HG02943 (cell line): ENCODE data around the gene CD81.
A peak's percentile ranks its signal among the peaks of the same experiment; 100 is the strongest.
"Not testable (repeated sequence)": the region's sequence is repeated elsewhere in the genome, so short reads cannot be mapped to it uniquely, and the experiment has no call there.

Source experiments
- ATAC-seq: cut with Tn5 transposase; IDR thresholded peaks from one replicate; pipeline ENCODE4 v1.9.1; 2021; ENCODE audit warnings: mild to moderate bottlenecking, low read depth, moderate library complexity; ENCODE audit not compliant: unreplicated experiment

The CD81 gene

DNA sequence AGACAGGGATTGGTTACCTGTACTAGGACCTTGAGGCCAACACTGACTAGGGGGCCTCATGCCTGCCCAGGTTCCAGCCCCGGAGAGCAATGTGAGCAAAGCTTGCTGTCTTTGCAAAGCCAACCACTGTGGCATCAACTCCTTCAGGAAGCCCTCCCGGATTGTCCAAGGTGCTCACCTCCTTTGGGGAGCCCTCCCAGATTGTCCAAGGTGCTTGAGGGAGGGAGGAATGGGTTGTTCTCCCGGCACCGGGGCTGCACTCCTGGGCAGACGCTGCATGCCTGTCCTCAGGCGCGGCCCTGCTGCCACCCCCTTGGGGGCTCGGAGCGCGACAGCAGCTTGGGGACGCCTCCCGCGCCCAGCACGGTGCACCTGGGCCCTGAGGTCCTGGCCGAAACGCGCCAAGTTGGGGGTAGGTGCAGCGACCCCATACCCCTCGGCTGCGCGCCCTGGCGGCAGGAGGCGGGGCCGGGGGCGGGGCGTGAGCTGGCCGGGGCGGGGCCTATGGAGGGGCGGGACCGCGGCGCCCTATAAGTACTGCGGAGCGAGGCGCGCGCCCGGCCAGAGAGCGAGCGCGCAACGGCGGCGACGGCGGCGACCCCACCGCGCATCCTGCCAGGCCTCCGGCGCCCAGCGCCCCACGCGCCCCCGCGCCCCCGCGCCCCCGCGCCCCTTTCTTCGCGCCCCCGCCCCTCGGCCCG, at the start of gene CD81:
Gene CD81, plus strand, starts transcription at position 560 of the 701 bp plus-strand sequence. CDS start 240 bp downstream, outside the sequence.
- peak; percentile 45 for ATAC-seq

DNA sequence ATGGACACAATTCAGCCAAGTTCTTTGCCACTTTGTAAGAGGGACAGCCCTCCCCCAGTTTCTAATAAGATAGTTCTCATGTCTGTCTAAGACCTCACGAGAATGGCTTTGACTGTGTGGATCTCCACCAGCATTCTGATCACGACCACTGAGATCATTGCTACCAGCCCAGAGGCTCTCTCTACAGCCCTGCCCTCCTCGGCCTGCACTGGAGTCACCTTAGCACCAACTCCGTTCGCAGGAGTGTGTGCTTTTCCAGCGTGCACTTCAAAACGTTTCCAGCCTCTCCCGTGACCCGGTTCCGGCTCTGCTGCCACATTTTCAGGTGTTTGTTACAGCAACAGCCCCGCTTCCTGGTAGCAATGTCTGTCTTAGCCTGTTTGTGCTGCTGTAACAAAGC, 49.1 kb upstream of the CD81 start:
- ATAC-seq, result no peak

DNA sequence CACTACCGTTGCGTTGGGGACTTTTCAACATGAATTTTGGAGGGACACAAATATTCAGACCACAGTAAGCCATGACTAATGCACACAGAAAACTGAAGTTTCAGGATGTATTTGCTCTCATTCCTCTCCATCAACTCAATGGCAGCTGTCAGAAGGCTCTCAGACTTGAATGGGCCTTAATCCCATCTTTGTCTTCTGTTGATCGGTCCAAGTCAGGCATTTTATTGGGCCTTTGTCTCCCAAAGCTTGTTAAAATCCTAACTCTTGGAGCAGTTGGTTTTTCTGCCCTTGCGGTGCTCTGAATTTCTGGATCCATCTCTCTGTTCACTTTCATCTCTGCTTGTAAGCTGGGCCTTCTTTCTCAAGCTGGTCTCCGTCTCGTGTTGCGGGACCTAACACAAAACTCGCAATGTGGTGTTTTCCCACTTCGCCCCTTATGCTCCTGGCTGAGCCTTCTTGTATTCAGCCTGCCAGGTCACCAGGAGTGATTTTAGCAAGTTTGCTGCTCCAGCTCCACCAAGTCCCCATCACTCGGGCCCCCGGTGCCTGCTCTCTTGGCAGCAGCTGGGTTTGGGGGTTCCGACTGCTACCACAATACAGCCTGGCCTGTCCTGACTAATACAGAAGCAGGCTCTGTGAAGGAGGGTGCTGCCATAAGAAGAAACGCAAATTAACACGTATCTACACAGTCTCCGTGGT, 48.3 kb upstream of the CD81 start:
- ATAC-seq, result no peak

DNA sequence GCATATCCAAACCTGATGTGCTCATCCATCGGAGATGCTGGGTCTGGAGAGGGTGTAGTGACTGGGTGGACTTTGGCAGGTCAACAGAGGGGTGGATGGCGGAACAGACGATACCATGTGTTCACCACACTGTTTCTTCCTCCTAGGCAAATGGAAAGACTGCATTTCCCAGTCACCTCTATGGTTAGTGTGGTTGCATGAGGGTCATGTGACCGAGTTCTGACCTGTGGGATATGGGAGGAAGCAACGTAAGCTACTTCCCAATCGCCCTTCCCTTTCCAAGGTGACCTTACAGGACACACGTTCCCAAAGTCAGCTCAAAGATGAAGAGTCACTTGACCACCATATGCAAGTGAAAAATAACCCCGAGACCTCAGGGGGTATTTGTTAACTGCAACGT, 47.6 kb upstream of the CD81 start:
- ATAC-seq, result no peak

GRCh38 chr11:2330696-2331095, 46.4 kb upstream of the CD81 start:
- no peak for ATAC-seq

DNA sequence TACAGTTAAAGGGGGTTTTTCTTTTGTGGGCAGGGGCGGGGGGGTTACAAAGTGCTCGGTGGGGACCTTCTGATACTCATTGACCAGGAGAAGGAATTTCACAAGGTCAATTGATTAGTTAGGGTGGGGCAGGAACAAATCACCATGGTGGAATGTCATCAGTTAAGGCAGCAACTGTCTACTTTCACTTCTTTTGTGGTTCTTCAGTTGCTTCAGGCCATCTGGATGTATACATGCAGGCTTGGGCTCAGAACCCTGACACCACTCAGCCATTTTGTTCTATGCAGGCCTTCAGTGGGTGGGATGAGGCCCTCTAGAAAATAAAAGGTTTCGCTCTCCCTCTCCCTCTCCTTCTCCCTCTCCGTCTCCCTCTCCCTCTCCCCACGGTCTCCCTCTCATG, 45.7 kb upstream of the CD81 start:
- ATAC-seq, result no peak

DNA sequence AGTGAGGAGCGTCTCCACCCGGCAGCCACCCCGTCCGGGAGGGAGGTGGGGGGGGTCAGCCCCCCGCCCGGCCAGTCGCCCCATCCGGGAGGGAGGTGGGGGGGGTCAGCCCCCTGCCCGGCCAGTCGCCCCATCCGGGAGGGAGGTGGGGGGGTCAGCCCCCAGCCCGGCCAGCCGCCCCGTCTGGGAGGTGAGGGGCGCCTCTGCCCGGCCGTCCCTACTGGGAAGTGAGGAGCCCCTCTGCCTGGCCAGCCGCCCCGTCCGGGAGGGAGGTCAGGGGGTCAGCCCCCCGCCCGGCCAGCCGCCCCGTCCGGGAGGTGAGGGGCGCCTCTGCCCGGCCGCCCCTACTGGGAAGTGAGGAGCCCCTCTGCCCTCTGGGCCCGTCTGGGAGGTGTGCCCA, 44.5 kb upstream of the CD81 start:
- not testable (repeated sequence) for ATAC-seq

GRCh38 chr11:2333486-2334205, 43.5 kb upstream of the CD81 start:
- not testable (repeated sequence) for ATAC-seq

DNA sequence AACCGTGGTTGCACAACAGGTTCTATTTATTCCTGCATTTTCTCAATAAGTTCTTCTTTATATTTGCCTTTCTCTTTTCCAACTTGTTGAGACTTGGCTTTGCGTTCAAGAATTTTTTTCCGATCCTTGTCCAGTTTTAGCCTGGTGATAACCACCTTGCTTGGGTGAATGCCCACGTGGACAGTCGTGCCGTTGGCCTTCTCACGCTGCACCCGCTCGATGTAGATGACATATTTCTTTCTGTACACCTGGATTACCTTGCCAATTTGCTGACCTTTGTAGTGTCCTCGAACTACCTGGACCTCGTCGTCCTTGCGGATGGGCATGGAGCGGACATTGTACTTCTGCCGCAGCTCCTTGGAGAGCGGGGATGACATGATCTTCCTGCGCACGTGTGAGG, 41.8 kb upstream of the CD81 start:
- ATAC-seq, result not testable (repeated sequence)

DNA sequence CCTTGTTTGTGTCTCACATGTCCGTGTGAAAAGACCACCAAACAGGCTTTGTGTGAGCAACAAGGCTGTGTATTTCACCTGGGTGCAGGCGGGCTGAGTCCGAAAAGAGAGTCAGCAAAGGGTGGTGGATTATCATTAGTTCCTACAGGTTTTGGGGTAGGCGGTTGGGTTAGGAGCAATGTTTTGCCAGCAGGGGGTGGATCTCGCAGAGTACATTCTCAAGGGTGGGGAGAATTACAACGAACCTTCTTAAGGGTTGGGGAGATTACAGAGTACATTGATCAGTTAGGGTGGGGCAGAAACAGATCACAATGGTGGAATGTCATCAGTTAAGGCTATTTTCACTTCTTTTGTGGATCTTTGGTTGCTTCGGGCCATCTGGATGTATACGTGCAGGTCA, 38.4 kb upstream of the CD81 start:
- ATAC-seq, result not testable (repeated sequence)

GRCh38 chr11:2342557-2342956, 34.6 kb upstream of the CD81 start:
- no peak for ATAC-seq

GRCh38 chr11:2342981-2343380, 34.1 kb upstream of the CD81 start:
- no peak for ATAC-seq

- ATAC-seq, result no peak
Measured at GRCh38 chr11:2343502-2343901, 33.6 kb upstream of the CD81 start.

GRCh38 chr11:2345050-2345449, 32.1 kb upstream of the CD81 start:
- no peak for ATAC-seq

DNA sequence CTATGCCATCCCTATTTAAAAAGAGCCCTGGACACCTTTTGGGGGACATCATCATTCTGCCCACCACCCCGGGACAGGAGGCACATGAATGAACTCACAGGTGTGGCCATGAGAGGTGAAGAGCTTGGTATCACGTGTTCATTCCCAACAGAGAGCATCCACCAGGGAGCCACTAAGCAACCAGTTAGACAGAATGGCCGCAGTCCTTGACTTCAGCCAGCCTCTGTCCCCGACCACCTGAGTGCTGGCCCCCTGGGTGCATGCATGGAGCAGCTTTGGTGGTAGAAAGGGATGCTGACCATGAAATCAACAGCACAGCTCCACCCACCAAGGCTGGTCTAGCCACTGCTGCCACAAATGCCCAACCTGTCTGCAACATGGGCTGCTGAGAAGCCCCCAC, 31.1 kb upstream of the CD81 start:
- ATAC-seq, result no peak

DNA sequence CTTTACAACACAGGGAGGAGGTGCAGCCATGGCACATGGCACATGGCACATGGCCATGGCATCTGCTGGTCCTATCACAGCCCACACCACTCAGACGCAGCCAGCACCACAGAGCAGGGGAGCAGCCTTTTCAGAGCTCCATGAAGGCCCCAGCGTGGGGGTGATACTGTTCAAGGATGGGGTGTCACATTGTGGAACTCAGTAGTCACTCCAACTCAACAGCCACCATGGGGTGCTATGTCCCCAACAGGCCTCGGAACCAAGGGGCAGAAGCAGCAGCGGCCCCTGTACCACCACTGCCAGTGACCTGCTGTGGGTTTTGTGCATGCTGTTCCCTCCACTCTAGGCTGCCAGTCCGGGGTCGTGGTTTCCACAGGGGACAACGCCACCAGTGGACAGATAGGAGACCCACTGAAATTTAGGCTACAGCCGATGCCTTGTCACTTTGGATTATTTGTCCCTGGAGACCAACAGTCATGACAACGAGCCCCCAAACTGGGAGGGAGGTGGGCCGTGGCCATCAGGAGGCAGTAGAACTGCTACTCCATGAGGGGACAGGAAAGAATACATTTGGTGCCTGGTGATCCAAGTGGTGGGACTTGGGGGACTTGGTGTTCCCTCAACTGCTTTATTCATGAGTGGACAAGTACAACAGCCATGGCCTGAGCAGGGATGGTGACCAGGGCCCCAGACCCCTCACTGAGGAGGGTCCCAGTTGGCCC, 30.4 kb upstream of the CD81 start:
- no peak for ATAC-seq

DNA sequence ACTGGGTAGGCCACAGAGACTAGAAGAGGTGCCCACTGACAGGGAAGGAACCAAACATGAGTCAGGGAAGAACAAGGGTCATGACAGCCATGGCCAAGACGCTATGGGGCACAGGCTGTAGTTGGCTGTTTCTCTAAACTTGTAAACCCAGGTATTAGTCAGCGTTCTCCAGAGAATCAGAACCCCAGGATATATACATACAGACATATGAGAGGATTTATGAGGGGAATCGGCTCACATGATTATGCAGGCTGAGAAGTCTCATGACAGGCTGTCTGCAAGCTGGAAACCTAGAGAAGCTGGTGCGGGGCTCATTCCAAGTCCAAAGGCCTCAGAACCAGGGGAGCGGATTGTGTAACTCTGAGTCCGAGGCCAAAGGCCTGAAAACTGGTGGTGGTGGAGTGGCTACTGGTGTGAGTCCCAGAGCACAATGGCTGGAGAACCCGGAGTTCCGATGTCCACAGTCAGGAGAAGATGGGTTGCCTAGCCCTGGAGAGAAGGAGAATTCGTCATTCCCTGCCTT, 29.7 kb upstream of the CD81 start:
- no peak for ATAC-seq

- no peak for ATAC-seq
Measured at GRCh38 chr11:2348986-2349385, 28.1 kb upstream of the CD81 start.

DNA sequence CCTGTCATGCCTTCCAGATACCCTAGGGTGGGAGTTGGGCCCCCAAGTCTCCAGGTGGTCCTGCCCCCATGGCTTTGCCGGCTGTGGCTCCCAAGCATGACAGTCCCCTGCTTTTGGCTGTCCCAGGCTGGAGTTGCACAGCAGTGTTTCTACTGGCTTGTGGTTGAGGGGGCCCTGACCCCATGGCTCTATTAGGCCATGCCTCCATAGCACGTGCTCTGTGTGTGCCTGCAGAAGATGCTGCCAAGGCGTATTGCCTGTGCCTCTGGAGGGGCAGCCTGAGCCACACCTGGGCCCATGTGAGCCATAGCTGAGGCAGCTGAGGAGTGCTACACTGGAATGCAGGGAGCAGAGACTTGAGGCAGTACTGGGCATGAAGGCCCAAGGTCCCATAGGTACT, 25.4 kb upstream of the CD81 start:
- no peak for ATAC-seq

GRCh38 chr11:2352420-2352819, 24.7 kb upstream of the CD81 start:
- no peak for ATAC-seq
